Kidney (tissue), 14 donors: ENCODE results near the gene HLA-DOB. TPM values are rescaled to one million over a fixed set of nuclear protein-coding genes. Genes with fewer than 3 reads are reported as not detected.

Experiments used
- DNase-seq, 5 donors: peaks; one replicate each; pipeline ENCODE4 v3.0.0-alpha.2; 2013 to 2020
- FAIRE-seq: peaks from 2 replicates; lab custom pipeline; 2012; peaks lifted over from hg19 to GRCh38; lab: Jason Lieb, UNC
- H3K27ac ChIP-seq, 2 donors: one replicate each; pipeline ENCODE4 v1.7.0; 2013; ENCODE audit warnings: low read depth in 2 of 2, low read length in 2 of 2, inconsistent platforms in 1 of 2
- H3K27me3 ChIP-seq: one replicate; pipeline ENCODE4 v1.7.1; 2013; ENCODE audit warnings: low read length, inconsistent platforms; ENCODE audit not compliant: control insufficient read depth, insufficient read depth
- H3K36me3 ChIP-seq, 3 donors: one replicate each; pipeline versions ENCODE4 v1.7.0 to v1.7.1; 2013; ENCODE audit warnings: low read length in 3 of 3, control low read depth in 1 of 3, inconsistent platforms in 1 of 3; ENCODE audit not compliant: insufficient read depth in 3 of 3, control insufficient read depth in 2 of 3
- H3K4me1 ChIP-seq, 3 donors: one replicate each; pipeline versions ENCODE4 v1.7.0 to v1.7.1; 2013; ENCODE audit warnings: low read length in 3 of 3, inconsistent platforms in 1 of 3, low read depth in 1 of 3; ENCODE audit not compliant: control insufficient read depth in 2 of 3, insufficient read depth in 2 of 3
- H3K4me3 ChIP-seq, 3 donors: one replicate each; pipeline versions ENCODE4 v1.7.0 to v1.8.1; 2013; ENCODE audit warnings: low read length in 3 of 3, control low read depth in 1 of 3, inconsistent platforms in 1 of 3
- H3K9ac ChIP-seq, 3 donors: one replicate each; pipeline versions ENCODE4 v1.7.0 to v1.7.1; 2013; ENCODE audit warnings: low read length in 3 of 3, control low read depth in 1 of 3, inconsistent platforms in 1 of 3
- H3K9me3 ChIP-seq, 3 donors: one replicate each; pipeline versions ENCODE4 v1.7.0 to v1.7.1; 2013; ENCODE audit warnings: low read length in 3 of 3, control low read depth in 1 of 3, inconsistent platforms in 1 of 3; ENCODE audit not compliant: control insufficient read depth in 2 of 3, insufficient read depth in 1 of 3
- intact Hi-C: fragments of 100-400 bp; cut with DNase I; formaldehyde crosslinking; loops from one replicate; pipeline ENCODE4 v1.11.1; 2022
- polyA plus RNA-seq: library from polyadenylated mRNA; stranded (reverse); fragments of 350-450 nt; fragmentation: Illumina TruSeq; extraction: RNeasy Lipid Tissue Mini Kit (QIAGEN cat#74804); gene quantifications from one replicate; pipeline ENCODE4 v1.2.3, GENCODE V29; 2014; ENCODE audit warnings: low read depth, low replicate concordance; ENCODE audit not compliant: insufficient read depth
- total RNA-seq: library from RNA; stranded (reverse); fragmentation: NEBNext Ultra II Directional; extraction: Animal tissue kit (Norgen Biotek cat#: 25700); gene quantifications from one replicate; pipeline ENCODE4 v1.2.1, GENCODE V29; 2021
- TF ChIP-seq, protein P1 (sequence below): IDR thresholded peaks from 3 replicates; pipeline ENCODE4 v1.5.1; 2012; ENCODE audit warnings: mild to moderate bottlenecking, moderate library complexity, borderline replicate concordance; ENCODE audit not compliant: insufficient read depth; ENCODE audit errors: extremely low read depth
- donor health status: control.
- donor health status: control.
- donor health status: control.
- donor health status: control.
- donor health status: control.
- donor health status: DM: yes; HTN: yes; CAD: no.
- donor health status: Normal renal cell carcinoma (clear cell type).

The HLA-DOB gene
- total and polyA plus RNA-seq, 2 donors from 2014 or later = 1.9 to 6.1 TPM

GRCh38 chr6:32825966-32826365 lies 9.2 kb upstream of the HLA-DOB start:
- FAIRE-seq = no peak

GRCh38 chr6:32819729-32820128 lies 2.9 kb upstream of the HLA-DOB start:
- H3K4me1 ChIP-seq = no peaks in the 10 kb centered on the region
- H3K27ac ChIP-seq = no peak overlapping the region
- H3K4me3 ChIP-seq = no peak overlapping the region
- no peaks in the 10 kb centered on the region for H3K27me3 ChIP-seq
- H3K9ac ChIP-seq = no peak overlapping the region
- intact Hi-C loops = no loop called here
- H3K36me3 ChIP-seq = no peaks in the 10 kb centered on the region
- H3K9me3 ChIP-seq = no peaks in the 10 kb centered on the region
- DNase-seq = peak in 2 of 5 donors; percentile 8 to 14
- TF ChIP-seq, protein P1, sequence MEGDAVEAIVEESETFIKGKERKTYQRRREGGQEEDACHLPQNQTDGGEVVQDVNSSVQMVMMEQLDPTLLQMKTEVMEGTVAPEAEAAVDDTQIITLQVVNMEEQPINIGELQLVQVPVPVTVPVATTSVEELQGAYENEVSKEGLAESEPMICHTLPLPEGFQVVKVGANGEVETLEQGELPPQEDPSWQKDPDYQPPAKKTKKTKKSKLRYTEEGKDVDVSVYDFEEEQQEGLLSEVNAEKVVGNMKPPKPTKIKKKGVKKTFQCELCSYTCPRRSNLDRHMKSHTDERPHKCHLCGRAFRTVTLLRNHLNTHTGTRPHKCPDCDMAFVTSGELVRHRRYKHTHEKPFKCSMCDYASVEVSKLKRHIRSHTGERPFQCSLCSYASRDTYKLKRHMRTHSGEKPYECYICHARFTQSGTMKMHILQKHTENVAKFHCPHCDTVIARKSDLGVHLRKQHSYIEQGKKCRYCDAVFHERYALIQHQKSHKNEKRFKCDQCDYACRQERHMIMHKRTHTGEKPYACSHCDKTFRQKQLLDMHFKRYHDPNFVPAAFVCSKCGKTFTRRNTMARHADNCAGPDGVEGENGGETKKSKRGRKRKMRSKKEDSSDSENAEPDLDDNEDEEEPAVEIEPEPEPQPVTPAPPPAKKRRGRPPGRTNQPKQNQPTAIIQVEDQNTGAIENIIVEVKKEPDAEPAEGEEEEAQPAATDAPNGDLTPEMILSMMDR = no peak
- FAIRE-seq = no peak

More at GRCh38 chr6:32825966-32826365, 9.2 kb upstream of the HLA-DOB start:
- Histone ChIP-seq H3K36me3 (peaks cover 0 to 4% (median 0%) of the 10 kb centered on the region in 3 donors), H3K4me3 (no peak overlapping the region), H3K9ac (no peak overlapping the region), H3K27ac (no peak overlapping the region), H3K27me3 (no peaks in the 10 kb centered on the region), H3K4me1 (no peaks in the 10 kb centered on the region), H3K9me3 (no peaks in the 10 kb centered on the region)
- TF ChIP-seq, protein P1 = peak; percentile 39
- DNase-seq = peak in 2 of 5 donors; percentile 35 to 45
- intact Hi-C loops = no loop called here

- TF ChIP-seq, protein P1 = no peak
- H3K4me3 ChIP-seq = no peak overlapping the region
- H3K27ac ChIP-seq = no peak overlapping the region
- H3K9ac ChIP-seq = no peak overlapping the region
- no peaks in the 10 kb centered on the region for H3K9me3 ChIP-seq
- no peaks in the 10 kb centered on the region for H3K27me3 ChIP-seq
- FAIRE-seq (no peak), DNase-seq (no peak)
- no peaks in the 10 kb centered on the region for H3K36me3 ChIP-seq
- no peaks in the 10 kb centered on the region for H3K4me1 ChIP-seq
- intact Hi-C loops = no loop called here
Measured at GRCh38 chr6:32818867-32819266, 2.1 kb upstream of the HLA-DOB start.

DNA sequence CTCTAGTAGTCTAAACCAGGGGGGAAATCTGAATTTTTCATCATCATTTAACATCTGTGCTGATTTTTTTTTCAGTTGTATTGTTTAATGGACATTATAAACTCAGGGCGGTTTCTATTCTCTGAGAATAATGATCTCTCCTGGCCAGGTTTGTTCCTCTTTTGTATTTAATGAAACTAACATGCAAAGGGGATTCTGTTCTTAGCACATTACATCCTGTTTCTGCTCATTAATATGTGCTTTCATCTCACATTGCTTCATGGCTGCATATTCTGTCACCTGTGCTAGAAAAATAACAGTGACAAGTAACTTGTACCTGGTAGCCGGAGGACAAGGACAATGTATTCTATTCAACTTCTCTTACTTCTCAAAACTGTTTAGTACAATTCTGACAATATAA lies 806 bp downstream of the HLA-DOB start:
- Histone ChIP-seq H3K36me3 (no peaks in the 10 kb centered on the region), H3K27ac (no peak overlapping the region), H3K9ac (no peak overlapping the region), H3K4me1 (no peaks in the 10 kb centered on the region), H3K9me3 (no peaks in the 10 kb centered on the region), H3K27me3 (no peaks in the 10 kb centered on the region), H3K4me3 (no peak overlapping the region)
- DNase-seq (no peak), FAIRE-seq (no peak)
- intact Hi-C loops = no loop called here
- TF ChIP-seq, protein P1 = no peak
